HepG2 (cell line): Measurements from ENCODE around the gene GRPEL2. TPM values are rescaled to one million over a fixed set of nuclear protein-coding genes. Genes with fewer than 3 reads are reported as not detected.

Source experiments
- ATAC-seq: fragments of 200-7000 bp; cut with Tn5 transposase; 3 replicates; pipeline ENCODE4 v1.9.1; 2020; ENCODE audit warnings: mild to moderate bottlenecking, moderate library complexity
- BruUV-seq: library from RNA; stranded (reverse); fragments of 400-500 nt; replicated peaks from 2 replicates; lab custom pipeline; 2021; lab: Mats Ljungman, UMichigan
- CTCF ChIA-PET: fragments of 300-600 bp; formaldehyde crosslinking; extraction: SDS; loops from one replicate; lab custom pipeline; 2021; ENCODE audit warnings: low total read pairs, inconsistent platforms, low intra/inter-chr PET ratio; lab: Yijun Ruan, JAX
- POLR2A ChIA-PET: fragments of 350-600 bp; sonication (Branson Sonifier 250); formaldehyde crosslinking; loops from one replicate; lab custom pipeline; 2020; ENCODE audit warnings: antibody characterized with exemption, inconsistent platforms; lab: Yijun Ruan, JAX
- DNase-seq: peaks from one replicate; pipeline ENCODE4 v3.0.0-alpha.2; 2015; ENCODE audit warnings: low spot score
- FAIRE-seq: peaks from 3 replicates; lab custom pipeline; 2011; peaks lifted over from hg19 to GRCh38; lab: Jason Lieb, UNC
- H2AFZ ChIP-seq: one replicate; pipeline ENCODE4 v1.6.1; 2011; ENCODE audit warnings: low read length, inconsistent platforms
- H3K27ac ChIP-seq: fragments of 300-600 bp; 3 replicates; pipeline ENCODE4 v1.8.0; 2011; ENCODE audit warnings: mixed run types, mild to moderate bottlenecking, mixed read lengths, low read length, inconsistent platforms; ENCODE audit not compliant: insufficient read depth; ENCODE audit errors: extremely low read length
- H3K27me3 ChIP-seq, 2 experiments: fragments of 200-600 bp in 1 of 2; 2 replicates in 1 of 2; 3 replicates in 1 of 2; pipeline versions ENCODE4 v1.6.0 to v1.8.0; 2011; ENCODE audit warnings: low read length in 2 of 2, mild to moderate bottlenecking in 2 of 2, moderate library complexity in 2 of 2, inconsistent platforms in 1 of 2; ENCODE audit not compliant: insufficient read depth in 2 of 2, control insufficient read depth in 1 of 2
- H3K36me3 ChIP-seq, 2 experiments: fragments of 200-600 bp in 1 of 2; replicated peaks in 1 of 2; 2 replicates in 1 of 2; 3 replicates in 1 of 2; pipeline versions ENCODE4 v1.5.1 to v1.8.0; 2011; ENCODE audit warnings: low read length in 2 of 2, inconsistent platforms in 1 of 2; ENCODE audit not compliant: insufficient read depth in 2 of 2, control insufficient read depth in 1 of 2
- H3K4me1 ChIP-seq: 2 replicates; pipeline ENCODE4 v1.5.1; 2012; ENCODE audit warnings: low read length, inconsistent platforms; ENCODE audit not compliant: insufficient read depth
- H3K4me2 ChIP-seq: 2 replicates; pipeline ENCODE4 v1.6.0; 2011; ENCODE audit warnings: low read depth, low read length, inconsistent platforms
- H3K4me3 ChIP-seq, 3 experiments: fragments of 200-600 bp in 1 of 3; sonication (generic), shearing (Covaris generic) in 1 of 3; replicated peaks in 1 of 3; 2 replicates each; pipeline ENCODE4 v1.5.1; 2011 to 2016; ENCODE audit warnings: low read length in 3 of 3, inconsistent platforms in 2 of 3, low read depth in 2 of 3, mild to moderate bottlenecking in 2 of 3, control low read depth in 1 of 3, mixed read lengths in 1 of 3; ENCODE audit not compliant: insufficient read depth in 1 of 3
- H3K79me2 ChIP-seq: one replicate; pipeline ENCODE4 v1.6.1; 2011; ENCODE audit warnings: low read length, inconsistent platforms; ENCODE audit not compliant: insufficient read depth
- H3K9ac ChIP-seq: 2 replicates; pipeline ENCODE4 v1.6.0; 2011; ENCODE audit warnings: mild to moderate bottlenecking, low read depth, low read length, inconsistent platforms; ENCODE audit not compliant: insufficient read depth
- H3K9me3 ChIP-seq: 2 replicates; pipeline ENCODE4 v1.5.1; 2012; ENCODE audit warnings: mild to moderate bottlenecking, low read length
- H4K20me1 ChIP-seq: 2 replicates; pipeline ENCODE4 v1.6.0; 2011; ENCODE audit warnings: inconsistent platforms, mild to moderate bottlenecking, low read length, moderate library complexity; ENCODE audit not compliant: insufficient read depth
- CENPT ChIP-seq: sonication (generic); formaldehyde crosslinking; IDR thresholded peaks from 2 replicates; pipeline ENCODE4 v1.8.0; 2022; ENCODE audit warnings: low read depth, mild to moderate bottlenecking, moderate library complexity, missing genetic modification reagents
- GABPA ChIP-seq, 2 experiments: IDR thresholded peaks; 2 replicates each; pipeline ENCODE4 v1.6.1; 2011 to 2016; ENCODE audit warnings: low read depth in 2 of 2, low read length in 1 of 2, missing biosample characterization in 1 of 2, missing genetic modification characterization in 1 of 2
- MBD4 ChIP-seq: IDR thresholded peaks from 2 replicates; pipeline ENCODE4 v1.6.1; 2012; ENCODE audit warnings: low read length, inconsistent platforms, borderline replicate concordance
- RFX5 ChIP-seq: IDR thresholded peaks from 2 replicates; pipeline ENCODE4 v1.6.1; 2011; ENCODE audit warnings: low read depth, low read length, improper control_type of control experiment
- YY1 ChIP-seq: IDR thresholded peaks from 2 replicates; pipeline ENCODE4 v1.6.1; 2011; ENCODE audit warnings: low read length, low read depth, moderate library complexity, mild to moderate bottlenecking; ENCODE audit not compliant: insufficient read depth, insufficient replicate concordance
- ZNF326 ChIP-seq: sonication (generic); formaldehyde crosslinking; IDR thresholded peaks from 2 replicates; pipeline ENCODE4 v1.4.0; 2020; ENCODE audit warnings: missing genetic modification reagents, borderline replicate concordance
- in situ Hi-C: cut with HindIII; loops from 2 replicates; pipeline ENCODE4 v1.10.0; 2017; ENCODE audit warnings: low pct_unique_long_range_greater_than_20kb; ENCODE audit not compliant: extremely low pct_ligation_motif_present
- intact Hi-C: fragments of 100-400 bp; cut with micrococcal nuclease; formaldehyde crosslinking; loops from one replicate; pipeline ENCODE4 v1.10.0; 2022; ENCODE audit not compliant: unreplicated experiment
- polyA plus RNA-seq, 8 experiments: library from polyadenylated mRNA; depleted of rRNA in 3 of 8; stranded (reverse) in 7 of 8; unstranded in 1 of 8; fragments of >200 nt; fragmentation: Illumina TruSeq in 4 of 8; extraction: Trizol in 4 of 8; gene quantifications; 2 replicates each; pipeline versions ENCODE4 v1.2.1 to v1.2.3, GENCODE V29; 2011 to 2016; ENCODE audit warnings: low read depth in 4 of 8, missing spikeins in 1 of 8, mixed read lengths in 1 of 8; ENCODE audit not compliant: insufficient read depth in 1 of 8
- total RNA-seq, 5 experiments: library from RNA; depleted of rRNA; stranded (reverse); fragments of >200 nt; fragmentation: Illumina TruSeq; extraction: Trizol; gene quantifications; 2 replicates each; pipeline ENCODE4 v1.2.3, GENCODE V29; 2016; ENCODE audit warnings: low read depth in 1 of 5
- TF ChIP-seq, protein P1 (sequence below): IDR thresholded peaks from 2 replicates; pipeline ENCODE4 v1.6.1; 2016; ENCODE audit warnings: missing compliant biosample characterization, missing genetic modification reagents, borderline replicate concordance

GRPEL2 gene
- total and polyA plus RNA-seq, 2 of the 13 experiments (the other 11 are each of a cell fraction or from before 2014, with no cell fraction given) = 13.1 to 16.6 TPM

DNA sequence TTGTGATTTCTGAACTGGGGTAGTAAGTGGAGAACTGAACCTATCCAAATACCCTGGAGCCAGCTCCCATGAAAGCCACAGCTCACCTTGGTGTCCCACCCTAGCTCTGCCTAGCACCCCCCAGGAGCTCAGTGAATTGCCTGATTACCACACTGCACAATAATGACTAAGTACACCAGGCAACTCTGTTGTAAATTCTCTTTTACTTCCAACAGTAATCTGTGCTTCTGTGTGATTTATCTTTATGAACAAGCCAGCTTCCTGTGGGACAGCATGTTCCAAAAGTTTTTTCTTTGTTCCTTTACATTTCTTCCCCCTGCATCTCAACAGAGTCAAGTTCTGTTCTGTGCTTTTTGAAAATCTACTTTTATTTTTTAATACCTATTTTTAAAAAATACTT is 22.1 kb upstream of the GRPEL2 start:
- no peak overlapping the region for H3K9ac ChIP-seq
- no peaks in the 10 kb centered on the region for H3K79me2 ChIP-seq
- no peaks in the 10 kb centered on the region for H4K20me1 ChIP-seq
- no peak overlapping the region for H3K4me3 ChIP-seq
- no peaks in the 10 kb centered on the region for H3K36me3 ChIP-seq
- intact Hi-C loops (loop anchor here (2.0 kb wide), 1 partner anchor 22 kb away; the partner anchor contains the start of gene GRPEL2), in situ Hi-C loops (loop anchor here (5.0 kb wide), 2 partner anchors 49 to 109 kb away; no protein-coding TSS in a partner anchor)
- FAIRE-seq (no peak), ATAC-seq (no peak), DNase-seq (no peak)
- POLR2A ChIA-PET = interaction anchor here (1.0 to 6.7 kb wide), 2 partner anchors 21 to 45 kb away, joined by 4 to 93 read pairs; partner anchors contain the start of gene GRPEL2
- peak overlapping the region; percentile 56 for H3K4me2 ChIP-seq
- no peaks in the 10 kb centered on the region for H3K27me3 ChIP-seq
- H3K9me3 ChIP-seq = no peaks in the 10 kb centered on the region
- BruUV-seq = no TSS peak
- H3K27ac ChIP-seq = peak overlapping the region; percentile 54
- peaks cover 62% of the 10 kb centered on the region for H3K4me1 ChIP-seq
- CTCF ChIA-PET = no interaction called here
- no peak overlapping the region for H2AFZ ChIP-seq
- TF ChIP-seq ZNF326 (CRISPR knock-in tag) = no peak
- TF ChIP-seq MBD4 = no peak
- TF ChIP-seq, protein P1, sequence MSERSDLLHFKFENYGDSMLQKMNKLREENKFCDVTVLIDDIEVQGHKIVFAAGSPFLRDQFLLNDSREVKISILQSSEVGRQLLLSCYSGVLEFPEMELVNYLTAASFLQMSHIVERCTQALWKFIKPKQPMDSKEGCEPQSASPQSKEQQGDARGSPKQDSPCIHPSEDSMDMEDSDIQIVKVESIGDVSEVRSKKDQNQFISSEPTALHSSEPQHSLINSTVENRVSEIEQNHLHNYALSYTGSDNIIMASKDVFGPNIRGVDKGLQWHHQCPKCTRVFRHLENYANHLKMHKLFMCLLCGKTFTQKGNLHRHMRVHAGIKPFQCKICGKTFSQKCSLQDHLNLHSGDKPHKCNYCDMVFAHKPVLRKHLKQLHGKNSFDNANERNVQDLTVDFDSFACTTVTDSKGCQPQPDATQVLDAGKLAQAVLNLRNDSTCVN (CRISPR knock-in tag) = no peak
- no peak for TF ChIP-seq RFX5
- no peak for TF ChIP-seq YY1
- TF ChIP-seq CENPT (CRISPR knock-in tag) = no peak
- no peak for TF ChIP-seq GABPA (IDR thresholded peaks at IDR 0.05; ENCODE audit: low read depth, low read length)
- 0 out of 2 replicates have a peak, but pooled peaks have one; percentile 5 for TF ChIP-seq GABPA (CRISPR knock-in tag; IDR thresholded peaks at IDR 0.05; ENCODE audit: low read depth)
